Adrenal gland (tissue), 5 donors: ENCODE results near the gene IFT81.

Experiments
- POLR2A ChIP-seq, 2 donors: fragments of 450-650 bp; IDR thresholded peaks; one replicate each; pipeline ENCODE4 v1.6.1; 2017; ENCODE audit warnings: antibody characterized with exemption in 2 of 2, mild to moderate bottlenecking in 2 of 2, moderate library complexity in 1 of 2
- TF ChIP-seq, protein P1 (sequence below), 6 experiments: fragments of 450-650 bp in 4 of 6; fragments of 200-600 bp in 2 of 6; sonication (generic) in 1 of 6; IDR thresholded peaks; 1 replicate in 5 of 6; 2 replicates in 1 of 6; pipeline versions ENCODE4 v1.5.1 to v1.8.0; 2016 to 2021; ENCODE audit warnings: antibody characterized with exemption in 6 of 6, mild to moderate bottlenecking in 2 of 6, moderate library complexity in 1 of 6
- donor health status: DM: no; HTN: no; CAD: no.

DNA sequence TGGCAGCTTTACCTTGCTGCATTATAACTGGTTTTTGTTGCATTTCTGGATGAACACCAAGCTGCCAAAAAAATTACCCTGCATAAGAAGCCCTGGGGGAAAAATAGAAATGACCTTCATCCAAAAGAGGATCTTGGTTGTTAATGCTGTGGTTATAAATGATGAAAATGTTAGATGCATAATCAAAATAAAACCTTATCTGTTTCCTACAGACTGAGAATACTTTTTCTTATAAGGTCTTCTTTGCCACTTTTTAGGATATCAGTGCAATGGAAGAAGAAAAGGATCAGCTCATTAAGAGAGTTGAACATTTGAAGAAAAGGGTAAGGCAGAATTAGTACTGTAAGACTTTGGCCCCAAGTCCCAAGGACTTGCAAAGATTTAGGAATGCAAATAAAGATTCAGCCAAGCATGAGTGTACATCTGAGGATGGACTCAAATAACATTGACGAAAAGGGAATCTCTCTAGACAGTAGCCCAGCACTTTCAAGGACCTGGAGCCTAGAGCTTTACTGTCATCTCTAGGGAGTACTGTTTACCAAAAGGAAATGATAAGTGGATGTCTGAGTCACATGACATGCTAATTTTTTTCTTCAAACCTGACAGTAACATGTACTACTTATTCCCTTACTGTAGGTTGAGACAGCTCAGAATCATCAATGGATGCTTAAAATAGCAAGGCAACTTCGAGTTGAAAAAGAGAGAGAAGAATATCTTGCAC is 10.7 kb downstream of the IFT81 start:
- TF ChIP-seq, protein P1, sequence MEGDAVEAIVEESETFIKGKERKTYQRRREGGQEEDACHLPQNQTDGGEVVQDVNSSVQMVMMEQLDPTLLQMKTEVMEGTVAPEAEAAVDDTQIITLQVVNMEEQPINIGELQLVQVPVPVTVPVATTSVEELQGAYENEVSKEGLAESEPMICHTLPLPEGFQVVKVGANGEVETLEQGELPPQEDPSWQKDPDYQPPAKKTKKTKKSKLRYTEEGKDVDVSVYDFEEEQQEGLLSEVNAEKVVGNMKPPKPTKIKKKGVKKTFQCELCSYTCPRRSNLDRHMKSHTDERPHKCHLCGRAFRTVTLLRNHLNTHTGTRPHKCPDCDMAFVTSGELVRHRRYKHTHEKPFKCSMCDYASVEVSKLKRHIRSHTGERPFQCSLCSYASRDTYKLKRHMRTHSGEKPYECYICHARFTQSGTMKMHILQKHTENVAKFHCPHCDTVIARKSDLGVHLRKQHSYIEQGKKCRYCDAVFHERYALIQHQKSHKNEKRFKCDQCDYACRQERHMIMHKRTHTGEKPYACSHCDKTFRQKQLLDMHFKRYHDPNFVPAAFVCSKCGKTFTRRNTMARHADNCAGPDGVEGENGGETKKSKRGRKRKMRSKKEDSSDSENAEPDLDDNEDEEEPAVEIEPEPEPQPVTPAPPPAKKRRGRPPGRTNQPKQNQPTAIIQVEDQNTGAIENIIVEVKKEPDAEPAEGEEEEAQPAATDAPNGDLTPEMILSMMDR (IDR thresholded peaks at IDR 0.05): no peak
- peak in 1 of 2 donors; percentile 12 for TF ChIP-seq POLR2A (IDR thresholded peaks at IDR 0.05)
